Epithelial cell of esophagus (primary cell): ENCODE measurements around the gene TCEAL7.
"Not testable (repeated sequence)": the region's sequence is repeated elsewhere in the genome, so short reads cannot be mapped to it uniquely, and the experiment has no call there.

ENCODE experiments used
- DNase-seq: peaks from one replicate; pipeline ENCODE4 v3.0.0; 2010; ENCODE audit warnings: low read depth
- H3K4me3 ChIP-seq: 2 replicates; pipeline ENCODE4 v1.5.1; 2011; ENCODE audit warnings: mild to moderate bottlenecking, low read length, control low read depth
- TF ChIP-seq, protein P1 (sequence below): IDR thresholded peaks from 2 replicates; pipeline ENCODE4 v1.5.1; 2011; ENCODE audit warnings: low read depth, mild to moderate bottlenecking, low read length, control low read depth, inconsistent platforms; ENCODE audit not compliant: insufficient read depth; ENCODE audit errors: missing control alignments

The TCEAL7 gene, protein sequence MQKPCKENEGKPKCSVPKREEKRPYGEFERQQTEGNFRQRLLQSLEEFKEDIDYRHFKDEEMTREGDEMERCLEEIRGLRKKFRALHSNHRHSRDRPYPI

DNA sequence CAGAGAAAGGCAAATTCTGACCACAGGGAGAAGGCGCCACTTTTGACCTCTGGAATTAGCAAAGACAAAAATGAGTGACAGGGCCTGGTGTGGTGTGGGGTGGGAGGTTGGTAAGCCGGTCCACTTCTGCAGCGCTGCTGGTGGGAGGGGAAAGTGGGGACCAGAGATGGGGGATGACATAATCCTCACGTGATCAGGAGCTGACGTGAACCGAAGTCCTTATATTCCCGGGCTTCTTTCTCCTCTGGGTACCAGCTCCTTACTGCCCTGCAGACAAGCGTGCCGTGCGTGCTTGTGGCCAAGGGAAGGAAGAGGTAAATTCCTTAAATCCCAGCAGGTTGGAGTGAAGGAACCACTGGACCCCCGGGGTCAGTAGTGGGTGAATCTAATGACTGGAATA is at the start of gene TCEAL7:
Gene TCEAL7 (plus strand): TSS at position 249 of the 400 bp plus-strand sequence. CDS start 1,165 bp downstream, outside the sequence.
- TF ChIP-seq, protein P1, sequence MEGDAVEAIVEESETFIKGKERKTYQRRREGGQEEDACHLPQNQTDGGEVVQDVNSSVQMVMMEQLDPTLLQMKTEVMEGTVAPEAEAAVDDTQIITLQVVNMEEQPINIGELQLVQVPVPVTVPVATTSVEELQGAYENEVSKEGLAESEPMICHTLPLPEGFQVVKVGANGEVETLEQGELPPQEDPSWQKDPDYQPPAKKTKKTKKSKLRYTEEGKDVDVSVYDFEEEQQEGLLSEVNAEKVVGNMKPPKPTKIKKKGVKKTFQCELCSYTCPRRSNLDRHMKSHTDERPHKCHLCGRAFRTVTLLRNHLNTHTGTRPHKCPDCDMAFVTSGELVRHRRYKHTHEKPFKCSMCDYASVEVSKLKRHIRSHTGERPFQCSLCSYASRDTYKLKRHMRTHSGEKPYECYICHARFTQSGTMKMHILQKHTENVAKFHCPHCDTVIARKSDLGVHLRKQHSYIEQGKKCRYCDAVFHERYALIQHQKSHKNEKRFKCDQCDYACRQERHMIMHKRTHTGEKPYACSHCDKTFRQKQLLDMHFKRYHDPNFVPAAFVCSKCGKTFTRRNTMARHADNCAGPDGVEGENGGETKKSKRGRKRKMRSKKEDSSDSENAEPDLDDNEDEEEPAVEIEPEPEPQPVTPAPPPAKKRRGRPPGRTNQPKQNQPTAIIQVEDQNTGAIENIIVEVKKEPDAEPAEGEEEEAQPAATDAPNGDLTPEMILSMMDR = no peak
- DNase-seq = no peak
- no peak within 1 kb of the TSS for H3K4me3 ChIP-seq

DNA sequence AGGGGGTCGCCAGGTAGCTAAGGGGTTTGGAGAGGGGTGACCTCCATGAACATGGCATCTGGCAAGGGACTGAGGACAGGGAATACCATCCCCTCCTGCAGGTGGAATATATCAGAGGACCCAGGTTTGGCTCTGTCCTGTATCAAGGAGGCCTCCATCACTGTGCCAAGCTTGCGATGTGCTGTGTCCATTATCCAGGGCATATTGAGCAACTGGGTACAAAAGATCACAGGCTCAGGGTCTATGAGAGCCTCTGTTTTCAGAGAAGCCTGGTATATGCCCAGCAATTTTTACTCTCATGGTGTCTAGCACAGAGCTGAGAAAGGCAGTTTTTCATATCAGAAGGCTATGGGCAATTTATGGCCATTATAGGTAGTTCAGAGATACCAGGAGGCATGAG is 36.9 kb upstream of the TCEAL7 start:
- H3K4me3 ChIP-seq = no peak overlapping the region
- no peak for DNase-seq
- TF ChIP-seq, protein P1 = no peak

DNA sequence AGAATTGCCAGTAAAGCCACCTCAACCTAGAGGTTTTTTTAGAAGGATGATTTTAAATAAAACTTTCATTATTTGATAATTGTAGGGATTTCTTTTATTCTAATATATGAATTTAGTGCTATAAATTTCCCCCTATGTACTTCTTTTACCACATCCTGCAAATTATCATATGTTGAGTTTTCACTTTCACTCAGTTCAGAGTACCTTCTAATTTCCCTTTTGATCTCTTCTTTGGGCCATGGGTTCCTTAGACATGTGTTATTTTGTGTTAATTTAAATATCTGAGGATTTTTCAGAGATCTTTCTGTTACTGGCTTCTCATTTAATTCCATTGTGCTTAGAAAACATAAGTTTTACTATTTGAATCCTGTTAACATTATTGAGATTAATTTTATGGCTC is 25.3 kb upstream of the TCEAL7 start:
- no peak for DNase-seq
- no peak overlapping the region for H3K4me3 ChIP-seq
- TF ChIP-seq, protein P1 = no peak

DNA sequence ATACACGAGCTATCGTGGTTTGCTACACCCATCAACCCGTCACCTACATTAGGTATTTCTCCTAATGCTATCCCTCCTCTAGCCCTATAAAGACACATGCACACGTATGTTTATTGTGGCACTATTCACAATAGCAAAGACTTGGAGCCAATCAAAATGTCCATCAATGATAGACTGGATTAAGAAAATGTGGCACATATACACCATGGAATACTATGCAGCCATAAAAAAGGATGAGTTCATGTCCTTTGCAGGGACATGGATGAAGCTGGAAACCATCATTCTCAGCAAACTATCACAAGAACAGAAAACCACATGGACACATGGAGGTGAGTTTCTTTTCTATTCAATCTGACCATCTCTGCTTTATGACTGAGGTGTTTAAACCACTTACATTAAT is 24.4 kb upstream of the TCEAL7 start:
- not testable (repeated sequence) for H3K4me3 ChIP-seq, DNase-seq

DNA sequence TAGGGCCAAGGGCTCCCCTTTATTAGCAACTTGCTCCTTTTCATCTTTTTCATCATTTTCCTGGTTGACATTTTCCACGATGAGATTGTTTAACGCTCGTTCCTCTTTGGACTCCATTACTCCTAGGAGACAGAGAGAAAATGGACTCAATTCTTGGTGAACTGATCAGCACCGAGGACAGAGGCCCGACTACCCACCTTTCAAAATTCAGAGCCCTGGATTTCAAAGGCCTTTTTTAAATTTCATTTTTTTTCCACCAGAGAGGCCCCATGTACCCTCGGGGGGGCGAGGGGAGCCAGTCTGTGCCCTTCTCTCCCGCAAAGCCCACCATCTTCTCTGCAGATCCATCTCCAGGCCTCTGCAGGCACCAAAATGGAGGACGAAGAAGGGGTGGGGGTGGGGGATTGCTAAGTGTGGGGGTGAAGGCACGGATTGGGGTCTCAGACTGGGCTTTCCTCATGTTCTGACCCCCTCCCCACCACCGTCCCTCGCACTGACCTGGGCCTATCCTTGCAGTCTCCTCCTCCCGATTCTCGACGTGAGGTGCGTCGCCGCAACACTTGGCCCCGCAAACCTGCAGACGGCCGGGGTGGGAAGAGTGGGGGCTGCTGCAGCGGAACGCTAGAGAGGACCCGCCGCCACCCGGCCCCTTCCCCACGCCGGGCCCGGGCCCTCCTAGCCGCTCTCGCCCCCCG is 20.0 kb upstream of the TCEAL7 start:
- no peak for DNase-seq
- TF ChIP-seq, protein P1 = no peak
- peak overlapping the region; percentile 54 for H3K4me3 ChIP-seq

DNA sequence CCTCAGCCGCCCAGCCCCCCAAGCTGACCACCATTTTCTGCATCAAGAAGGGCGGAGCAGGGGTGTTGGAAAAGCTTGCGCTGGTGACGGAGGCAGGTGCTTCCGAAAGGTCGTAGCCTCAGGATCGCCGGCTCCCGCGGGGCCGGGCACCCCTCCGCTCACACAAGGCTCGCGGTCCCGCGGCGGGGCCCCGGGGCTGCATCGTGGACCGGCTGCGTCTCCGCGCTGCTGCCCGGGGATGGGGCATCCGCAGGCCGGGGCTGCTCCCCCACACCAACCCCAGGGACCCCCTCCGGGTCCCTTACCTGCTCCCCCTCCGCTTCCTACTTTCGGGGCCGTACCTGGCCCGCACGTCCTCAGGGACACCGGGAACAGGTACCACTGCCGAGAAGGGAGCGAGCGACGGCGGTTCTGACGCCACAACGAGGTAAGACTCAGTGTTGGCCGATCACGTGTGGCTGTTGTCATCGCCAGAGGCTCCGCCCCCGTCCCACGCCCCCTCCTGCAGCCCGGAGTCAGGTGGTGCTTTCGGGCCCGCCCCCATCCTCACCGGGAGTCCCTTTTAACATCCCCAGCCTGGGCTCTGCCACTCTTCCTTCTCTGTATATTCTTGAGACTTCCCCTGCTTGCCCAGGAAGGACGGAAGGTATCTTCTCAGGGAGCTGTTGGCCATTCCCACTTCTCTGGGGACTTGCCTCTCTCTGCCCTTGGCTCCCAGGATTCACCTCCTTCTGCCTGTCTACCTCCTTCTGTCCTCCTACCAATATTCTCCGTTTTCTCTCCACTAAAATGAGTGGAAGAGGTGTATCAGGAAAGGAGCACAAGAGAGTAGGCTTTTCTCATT is 19.3 kb upstream of the TCEAL7 start, which contains the start of gene BEX2:
Gene BEX2 (minus strand): TSS at position 436 of the 844 bp plus-strand sequence. CDS start 1,014 bp downstream, outside the sequence.
- DNase-seq = peak; percentile 72
- H3K4me3 ChIP-seq = peak within 1 kb of the TSS; percentile 54
- TF ChIP-seq, protein P1 = no peak

DNA sequence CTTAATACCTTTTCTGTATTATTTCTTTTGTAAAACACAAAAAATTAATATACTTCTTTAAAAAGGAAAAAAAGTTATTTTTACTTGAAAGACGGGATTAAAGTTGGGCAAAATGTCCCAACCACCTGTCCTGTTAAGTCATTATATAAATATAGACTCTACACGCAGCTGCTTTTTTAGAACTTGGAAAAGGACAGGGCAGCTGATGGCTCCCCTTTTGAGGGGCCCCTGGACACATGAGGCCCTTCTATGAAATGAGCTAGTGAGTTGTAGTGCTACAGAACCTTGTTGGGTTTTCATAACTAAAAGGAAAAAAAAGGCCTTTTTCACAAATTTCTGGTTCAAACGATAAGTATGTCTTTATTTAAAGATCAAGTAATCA is 18.6 kb upstream of the TCEAL7 start:
- no peak overlapping the region for H3K4me3 ChIP-seq
- TF ChIP-seq, protein P1 = no peak
- no peak for DNase-seq
